Tibial nerve (tissue), 3 donors: ENCODE data around the gene LINC00237.

Experiments used
- CTCF ChIP-seq, 5 experiments: fragments of 200-600 bp in 3 of 5; fragments of 450-650 bp in 2 of 5; sonication (generic) in 3 of 5; IDR thresholded peaks; one replicate each; pipeline ENCODE4 v1.5.1; 2016 to 2019; ENCODE audit warnings: antibody characterized with exemption in 5 of 5, mild to moderate bottlenecking in 3 of 5, moderate library complexity in 2 of 5
- POLR2A ChIP-seq, 2 donors: fragments of 450-650 bp; IDR thresholded peaks; one replicate each; pipeline ENCODE4 v1.6.1; 2017; ENCODE audit warnings: antibody characterized with exemption in 2 of 2, mild to moderate bottlenecking in 2 of 2, moderate library complexity in 2 of 2

- no peak for TF ChIP-seq CTCF (IDR thresholded peaks at IDR 0.05)
- no peak for TF ChIP-seq POLR2A (IDR thresholded peaks at IDR 0.05)
These were observed 16.8 kb downstream of the LINC00237 start for GRCh38 chr20:21089391-21089790.
